H9 (cell line): ENCODE results near the gene PAK1. TPM values are rescaled to one million over a fixed set of nuclear protein-coding genes. Genes with fewer than 3 reads are reported as not detected.

ENCODE experiments used
- DNase-seq: peaks from one replicate; pipeline ENCODE4 v3.0.0-alpha.2; 2017
- H2AFZ ChIP-seq: one replicate; pipeline ENCODE4 v1.6.1; 2013; ENCODE audit warnings: mild to moderate bottlenecking, low read length, control low read depth, moderate library complexity
- H2AK5ac ChIP-seq: 2 replicates; pipeline ENCODE4 v1.6.1; 2013; ENCODE audit warnings: low read length, control low read depth, mixed read lengths; ENCODE audit not compliant: insufficient read length
- H2BK120ac ChIP-seq: one replicate; pipeline ENCODE4 v1.6.1; 2013; ENCODE audit warnings: low read depth, mild to moderate bottlenecking, low read length, control low read depth, inconsistent platforms; ENCODE audit not compliant: poor library complexity, severe bottlenecking
- H2BK12ac ChIP-seq: 2 replicates; pipeline ENCODE4 v1.6.1; 2013; ENCODE audit warnings: low read length, control low read depth, mixed read lengths, low read depth; ENCODE audit not compliant: insufficient read length
- H2BK15ac ChIP-seq: 2 replicates; pipeline ENCODE4 v1.6.1; 2013; ENCODE audit warnings: low read depth, low read length, control low read depth
- H2BK20ac ChIP-seq: one replicate; pipeline ENCODE4 v1.6.1; 2013; ENCODE audit warnings: low read depth, mild to moderate bottlenecking, low read length, control low read depth, inconsistent platforms; ENCODE audit not compliant: poor library complexity, severe bottlenecking
- H2BK5ac ChIP-seq: 2 replicates; pipeline ENCODE4 v1.6.1; 2013; ENCODE audit warnings: low read length, control low read depth, mixed read lengths; ENCODE audit not compliant: insufficient read length
- H3K14ac ChIP-seq: 2 replicates; pipeline ENCODE4 v1.6.1; 2013; ENCODE audit warnings: low read length, control low read depth; ENCODE audit not compliant: insufficient read depth
- H3K18ac ChIP-seq: 2 replicates; pipeline ENCODE4 v1.6.1; 2013; ENCODE audit warnings: low read depth, mild to moderate bottlenecking, mixed read lengths, low read length, control low read depth; ENCODE audit not compliant: insufficient read length
- H3K23ac ChIP-seq: 2 replicates; pipeline ENCODE4 v1.6.1; 2013; ENCODE audit warnings: low read length, control low read depth, mixed read lengths, low read depth; ENCODE audit not compliant: insufficient read length
- H3K23me2 ChIP-seq: 2 replicates; pipeline ENCODE4 v1.6.1; 2013; ENCODE audit warnings: low read depth, mild to moderate bottlenecking, mixed read lengths, low read length, control low read depth; ENCODE audit not compliant: insufficient read length, poor library complexity, severe bottlenecking
- H3K27ac ChIP-seq: 2 replicates; pipeline ENCODE4 v1.5.1; 2013; ENCODE audit warnings: low read length, control low read depth, mixed read lengths, low read depth; ENCODE audit not compliant: insufficient read length
- H3K27me3 ChIP-seq: 2 replicates; pipeline ENCODE4 v1.6.1; 2013; ENCODE audit warnings: low read length, control low read depth, inconsistent platforms; ENCODE audit not compliant: insufficient read depth
- H3K4ac ChIP-seq: 2 replicates; pipeline ENCODE4 v1.6.1; 2013; ENCODE audit warnings: low read depth, mild to moderate bottlenecking, control low read depth, inconsistent platforms, low read length, moderate library complexity
- H3K4me1 ChIP-seq: 2 replicates; pipeline ENCODE4 v1.6.1; 2013; ENCODE audit warnings: low read length, control low read depth, inconsistent platforms; ENCODE audit not compliant: insufficient read depth
- H3K4me2 ChIP-seq: 2 replicates; pipeline ENCODE4 v1.6.1; 2013; ENCODE audit warnings: low read length, control low read depth, mixed read lengths; ENCODE audit not compliant: insufficient read length, insufficient read depth
- H3K56ac ChIP-seq: 2 replicates; pipeline ENCODE4 v1.6.1; 2013; ENCODE audit warnings: low read depth, mild to moderate bottlenecking, mixed read lengths, low read length, control low read depth; ENCODE audit not compliant: insufficient read length
- H3K79me1 ChIP-seq: 2 replicates; pipeline ENCODE4 v1.6.1; 2013; ENCODE audit warnings: low read depth, mild to moderate bottlenecking, moderate library complexity, low read length, control low read depth, inconsistent platforms; ENCODE audit not compliant: insufficient read depth, poor library complexity, severe bottlenecking
- H3K79me2 ChIP-seq: 2 replicates; pipeline ENCODE4 v1.6.1; 2013; ENCODE audit warnings: low read length, control low read depth, inconsistent platforms; ENCODE audit not compliant: insufficient read depth
- H3K9ac ChIP-seq: 2 replicates; pipeline ENCODE4 v1.6.1; 2013; ENCODE audit warnings: low read length, control low read depth, mixed read lengths; ENCODE audit not compliant: insufficient read length; ENCODE audit errors: extremely low read depth
- H3K9me3 ChIP-seq: one replicate; pipeline ENCODE4 v1.6.1; 2013; ENCODE audit warnings: low read depth, low read length, inconsistent platforms; ENCODE audit not compliant: control insufficient read depth
- H3T11ph ChIP-seq: one replicate; pipeline ENCODE4 v1.6.1; 2013; ENCODE audit warnings: mild to moderate bottlenecking, low read length, control low read depth, inconsistent platforms
- H4K20me1 ChIP-seq: one replicate; pipeline ENCODE4 v1.6.1; 2013; ENCODE audit not compliant: control insufficient read depth, insufficient read length, insufficient read depth
- H4K5ac ChIP-seq: 2 replicates; pipeline ENCODE4 v1.6.1; 2013; ENCODE audit warnings: low read depth, mild to moderate bottlenecking, mixed read lengths, low read length, control low read depth; ENCODE audit not compliant: insufficient read length
- H4K8ac ChIP-seq: replicated peaks from 2 replicates; pipeline ENCODE4 v1.6.1; 2013; ENCODE audit warnings: low read length, control low read depth, mixed read lengths, low read depth; ENCODE audit not compliant: insufficient read length
- H4K91ac ChIP-seq: 2 replicates; pipeline ENCODE4 v1.6.1; 2013; ENCODE audit warnings: low read depth, mild to moderate bottlenecking, moderate library complexity, mixed read lengths, low read length, control low read depth; ENCODE audit not compliant: insufficient read length
- H3K27ac Mint-ChIP-seq, 3 experiments: 2 replicates in 2 of 3; 3 replicates in 1 of 3; pipeline ENCODE4 v1.8.0; 2020 to 2021; ENCODE audit warnings: mixed read lengths in 3 of 3, mild to moderate bottlenecking in 1 of 3, moderate library complexity in 1 of 3
- H3K27me3 Mint-ChIP-seq: 2 replicates; pipeline ENCODE4 v1.8.0; 2021; ENCODE audit warnings: low read depth, mild to moderate bottlenecking, moderate library complexity, mixed read lengths
- H3K36me3 Mint-ChIP-seq, 3 experiments: 2 replicates in 2 of 3; 3 replicates in 1 of 3; pipeline ENCODE4 v1.8.0; 2020 to 2021; ENCODE audit warnings: low read depth in 3 of 3, mixed read lengths in 3 of 3; ENCODE audit not compliant: insufficient read depth in 1 of 3
- H3K4me1 Mint-ChIP-seq, 2 experiments: 2 replicates each; pipeline ENCODE4 v1.8.0; 2020; ENCODE audit warnings: mixed read lengths in 2 of 2
- H3K4me3 Mint-ChIP-seq, 2 experiments: 2 replicates in 1 of 2; 3 replicates in 1 of 2; pipeline ENCODE4 v1.8.0; 2020 to 2021; ENCODE audit warnings: mild to moderate bottlenecking in 2 of 2, mixed read lengths in 2 of 2, moderate library complexity in 1 of 2
- H3K9me3 Mint-ChIP-seq, 2 experiments: 2 replicates in 1 of 2; 3 replicates in 1 of 2; pipeline ENCODE4 v1.8.0; 2020; ENCODE audit warnings: mild to moderate bottlenecking in 2 of 2, mixed read lengths in 2 of 2, moderate library complexity in 1 of 2
- CTCF ChIP-seq: fragments of 200-600 bp; sonication (generic); conservative IDR thresholded peaks from 3 replicates; pipeline ENCODE4 v1.8.0; 2021; ENCODE audit warnings: antibody characterized with exemption, mild to moderate bottlenecking
- WGBS: extraction: QIAGEN DNeasy Blood & Tissue Kit; methylation state at CpG from one replicate; pipeline ENCODE4 v1.1.7; 2013; ENCODE audit warnings: missing lambda C conversion rate, low lambda C conversion rate, mixed read lengths; ENCODE audit not compliant: insufficient read length; ENCODE audit errors: extremely low coverage; 5-methylcytosine and 5-hydroxymethylcytosine counted together
- total RNA-seq: library from RNA; stranded (reverse); gene quantifications from 2 replicates; pipeline ENCODE4 v1.2.1, GENCODE V29; 2021

PAK1 gene
- total RNA-seq, 1 experiment from 2014 or later: 122 TPM

- Histone ChIP-seq H3K9me3 (no peaks in the 10 kb centered on the region), H2AK5ac (no peak overlapping the region), H4K8ac (no peak overlapping the region), H2BK5ac (no peak overlapping the region), H3K27me3 (no peaks in the 10 kb centered on the region), H2BK20ac (no peak overlapping the region), H3K27ac (no peak overlapping the region), H4K20me1 (no peaks in the 10 kb centered on the region), H4K91ac (no peak overlapping the region), H3K4ac (no peak overlapping the region), H3K79me1 (no peaks in the 10 kb centered on the region), H3K14ac (no peak overlapping the region), H4K5ac (no peak overlapping the region), H3K56ac (no peak overlapping the region), H3K79me2 (peaks cover 16% of the 10 kb centered on the region; the same call in 1 of the 2 replicates), H2AFZ (no peak overlapping the region), H3K23me2 (no peaks in the 10 kb centered on the region), H3T11ph (no peak overlapping the region), H2BK15ac (no peak overlapping the region), H3K4me2 (no peak overlapping the region), H2BK120ac (no peak overlapping the region), H3K23ac (no peak overlapping the region), H3K4me1 (peaks cover 2% of the 10 kb centered on the region; the same call in 1 of the 2 replicates), H3K18ac (no peak overlapping the region), H2BK12ac (no peak overlapping the region), H3K9ac (no peak overlapping the region)
- no peaks in the 10 kb centered on the region for H3K9me3 Mint-ChIP-seq
- no peak overlapping the region for H3K4me3 Mint-ChIP-seq
- no peak overlapping the region for H3K27ac Mint-ChIP-seq
- TF ChIP-seq CTCF: no peak
- no peaks in the 10 kb centered on the region; a peak in 2 of 7 replicates for H3K36me3 Mint-ChIP-seq
- DNase-seq: no peak
- WGBS: no CpG with 5 or more reads among the region's 1 CpG
- H3K4me1 Mint-ChIP-seq: peaks cover 13 to 36% of the 10 kb centered on the region in 2 experiments
- H3K27me3 Mint-ChIP-seq: no peaks in the 10 kb centered on the region
Measured at GRCh38 chr11:77431813-77432212, 42.1 kb downstream of the PAK1 start.
